HAP-1 (cell line): ENCODE results near the gene WSB1.
"Not testable (repeated sequence)": the region's sequence is repeated elsewhere in the genome, so short reads cannot be mapped to it uniquely, and the experiment has no call there.

ENCODE experiments used
- DNase-seq, 2 experiments: peaks; one replicate each; pipeline ENCODE4 v3.0.0-alpha.2; 2016 to 2020; ENCODE audit warnings: low spot score in 2 of 2
- H3K27me3 ChIP-seq: fragments of 250-450 bp; sonication (Bioruptor Pico); 2 replicates; pipeline ENCODE4 v1.5.1; 2020; ENCODE audit warnings: low read depth, mild to moderate bottlenecking, moderate library complexity
- H3K36me3 ChIP-seq: fragments of 250-450 bp; sonication (Bioruptor Pico); replicated peaks from 2 replicates; pipeline ENCODE4 v1.5.1; 2020; ENCODE audit warnings: mild to moderate bottlenecking
- H3K4me1 ChIP-seq: fragments of 250-450 bp; sonication (Bioruptor Pico); 2 replicates; pipeline ENCODE4 v1.5.1; 2020; ENCODE audit warnings: mild to moderate bottlenecking
- H3K4me3 ChIP-seq: fragments of 250-450 bp; sonication (Bioruptor Pico); 2 replicates; pipeline ENCODE4 v1.5.1; 2020; ENCODE audit warnings: mild to moderate bottlenecking, moderate library complexity
- H3K9me3 ChIP-seq: fragments of 250-450 bp; sonication (Bioruptor Pico); 2 replicates; pipeline ENCODE4 v1.5.1; 2020; ENCODE audit warnings: mild to moderate bottlenecking, moderate library complexity
- in situ Hi-C: fragments of 300-500 bp; cut with MboI; formaldehyde crosslinking; loops from 3 replicates; pipeline ENCODE4 v1.14.3; 2020; ENCODE audit warnings: low sequenced_read_pairs, inconsistent platforms, mixed read lengths

Gene WSB1

GRCh38 chr17:27264068-27264812 is 29.7 kb upstream of the WSB1 start:
- in situ Hi-C loops, result no loop called here
- DNase-seq, result no peak
- Histone ChIP-seq H3K36me3 (no peaks in the 10 kb centered on the region), H3K4me1 (no peaks in the 10 kb centered on the region), H3K27me3 (0 out of 2 replicates have a peak, but pooled peaks cover 2% of the 10 kb centered on the region), H3K9me3 (no peaks in the 10 kb centered on the region), H3K4me3 (no peak overlapping the region)

DNA sequence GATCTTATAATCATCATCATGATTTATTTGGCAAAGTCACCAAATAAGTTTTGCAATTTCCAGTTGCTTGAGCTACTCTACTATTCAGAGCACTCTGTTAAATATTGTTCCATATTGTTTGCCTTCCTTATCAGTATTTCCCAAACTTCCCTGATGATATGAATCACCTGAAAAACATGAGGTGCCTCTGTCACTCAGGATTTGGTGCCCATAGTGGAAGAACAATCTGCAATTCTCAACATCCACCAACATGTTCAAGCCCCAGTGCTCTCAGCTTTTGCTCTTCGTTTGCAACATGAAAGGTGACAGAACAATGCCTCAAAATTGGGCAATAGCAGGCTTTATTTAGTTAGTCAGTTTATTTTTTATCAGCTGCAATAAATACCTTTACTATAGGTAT is 28.6 kb upstream of the WSB1 start:
- Histone ChIP-seq H3K27me3 (0 out of 2 replicates have a peak, but pooled peaks cover 2% of the 10 kb centered on the region), H3K36me3 (no peaks in the 10 kb centered on the region), H3K4me1 (no peaks in the 10 kb centered on the region), H3K4me3 (no peak overlapping the region), H3K9me3 (no peaks in the 10 kb centered on the region)
- no peak for DNase-seq
- in situ Hi-C loops, result no loop called here

GRCh38 chr17:27266228-27266627 is 27.7 kb upstream of the WSB1 start:
- in situ Hi-C loops, result no loop called here
- no peak for DNase-seq
- Histone ChIP-seq H3K4me1 (no peaks in the 10 kb centered on the region), H3K36me3 (no peaks in the 10 kb centered on the region), H3K9me3 (no peaks in the 10 kb centered on the region), H3K27me3 (0 out of 2 replicates have a peak, but pooled peaks cover 2% of the 10 kb centered on the region), H3K4me3 (no peak overlapping the region)

DNA sequence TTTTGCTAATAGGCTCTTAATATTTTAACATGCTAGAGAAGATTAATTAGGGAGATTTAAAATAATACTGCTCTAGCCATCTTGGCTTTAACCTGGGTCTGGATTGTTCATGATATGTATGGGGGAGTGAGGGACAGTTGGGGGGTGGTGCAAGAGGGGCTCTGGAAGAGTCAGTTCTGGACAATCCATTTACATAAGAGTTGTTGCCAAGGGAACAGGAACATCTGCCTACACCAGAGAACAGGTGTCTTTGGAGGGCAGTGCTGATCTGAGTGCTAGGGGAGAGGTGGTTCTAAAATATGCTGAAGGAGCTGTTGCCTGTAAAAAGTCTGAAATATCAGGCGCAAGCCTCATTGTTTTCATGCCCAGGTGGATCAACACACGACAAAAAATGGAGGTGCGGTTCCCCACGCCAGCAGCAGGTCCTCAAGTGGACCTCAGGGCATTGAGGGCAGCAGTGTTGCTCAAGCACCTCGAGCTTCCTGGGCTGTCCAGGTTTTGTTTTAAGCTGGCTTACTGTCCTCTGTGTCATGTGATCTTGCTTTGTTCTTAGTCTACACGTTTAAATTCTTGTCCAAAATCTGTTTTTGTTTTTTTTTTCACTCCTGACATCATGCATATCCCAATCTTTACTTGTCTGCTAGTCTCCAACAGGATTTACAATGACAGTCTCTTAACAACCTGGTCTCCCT is 25.4 kb upstream of the WSB1 start:
- Histone ChIP-seq H3K9me3 (no peaks in the 10 kb centered on the region), H3K27me3 (0 out of 2 replicates have a peak, but pooled peaks cover 2% of the 10 kb centered on the region), H3K4me1 (no peaks in the 10 kb centered on the region), H3K4me3 (no peak overlapping the region), H3K36me3 (no peaks in the 10 kb centered on the region)
- in situ Hi-C loops, result no loop called here
- no peak for DNase-seq

DNA sequence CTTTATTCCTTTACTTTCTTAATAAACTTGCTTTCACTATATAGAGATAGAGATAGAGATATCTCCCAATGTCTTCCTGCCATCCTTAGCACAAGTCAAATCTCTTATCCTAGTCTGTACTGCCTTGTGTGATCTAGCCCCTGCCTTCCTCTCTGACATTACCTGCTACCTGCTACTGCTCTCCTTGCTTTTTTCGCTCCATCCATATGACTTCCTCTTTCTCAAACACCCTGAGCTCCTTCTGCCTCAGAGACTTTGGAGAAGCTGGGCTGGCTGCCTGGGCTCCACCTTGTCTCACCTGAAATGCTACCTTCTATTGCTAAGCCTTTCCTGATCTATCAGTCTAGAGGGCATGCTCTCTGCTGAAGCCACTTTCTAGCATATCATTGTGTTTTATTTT is 24.7 kb upstream of the WSB1 start:
- no peak overlapping the region for H3K4me3 ChIP-seq
- no peak for DNase-seq
- H3K27me3 ChIP-seq, result 0 out of 2 replicates have a peak, but pooled peaks cover 2% of the 10 kb centered on the region
- no peaks in the 10 kb centered on the region for H3K36me3 ChIP-seq
- no peaks in the 10 kb centered on the region for H3K4me1 ChIP-seq
- H3K9me3 ChIP-seq, result no peaks in the 10 kb centered on the region
- in situ Hi-C loops, result no loop called here

- H3K9me3 ChIP-seq, result no peaks in the 10 kb centered on the region
- no peaks in the 10 kb centered on the region for H3K4me1 ChIP-seq
- in situ Hi-C loops, result no loop called here
- 0 out of 2 replicates have a peak, but pooled peaks cover 2% of the 10 kb centered on the region for H3K27me3 ChIP-seq
- H3K4me3 ChIP-seq, result no peak overlapping the region
- no peaks in the 10 kb centered on the region for H3K36me3 ChIP-seq
- DNase-seq, result no peak
These were observed 23.9 kb upstream of the WSB1 start for GRCh38 chr17:27269974-27270373.

GRCh38 chr17:27276653-27277156 is 17.2 kb upstream of the WSB1 start:
- in situ Hi-C loops, result no loop called here
- DNase-seq, result peak; percentile 82 to 86

GRCh38 chr17:27279132-27279531 is 14.8 kb upstream of the WSB1 start:
- DNase-seq, H3K4me3 ChIP-seq, in situ Hi-C loops, H3K36me3 ChIP-seq, H3K9me3 ChIP-seq, H3K4me1 ChIP-seq, H3K27me3 ChIP-seq: not testable (repeated sequence)

More at GRCh38 chr17:27276653-27277156, 17.2 kb upstream of the WSB1 start:
- Histone ChIP-seq H3K4me1 (peaks cover 6% of the 10 kb centered on the region), H3K9me3 (no peaks in the 10 kb centered on the region), H3K27me3 (no peaks in the 10 kb centered on the region), H3K36me3 (no peaks in the 10 kb centered on the region), H3K4me3 (peak overlapping the region; percentile 19)

DNA sequence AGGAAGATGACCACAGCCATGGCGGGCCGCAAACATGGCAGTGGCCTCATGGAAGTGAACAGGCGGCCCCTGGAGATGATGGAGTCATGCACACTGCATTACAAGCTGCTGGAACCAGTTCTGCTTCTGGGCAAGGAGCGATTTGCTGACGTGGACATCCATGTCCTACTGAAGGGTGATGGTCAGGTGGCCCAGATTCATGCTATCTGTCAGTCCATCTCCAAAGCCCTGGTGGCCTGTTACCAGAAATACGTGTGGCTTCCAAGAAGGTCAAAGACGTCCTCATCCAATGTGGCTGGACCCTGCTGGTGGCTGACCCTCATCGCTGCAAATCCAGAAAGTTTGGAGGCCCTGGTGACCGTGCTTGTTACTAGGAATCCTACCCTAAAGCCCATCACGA is 13.4 kb upstream of the WSB1 start:
- Histone ChIP-seq H3K27me3 (no peaks in the 10 kb centered on the region), H3K4me3 (no peak overlapping the region), H3K9me3 (no peaks in the 10 kb centered on the region), H3K36me3 (no peaks in the 10 kb centered on the region), H3K4me1 (peaks cover 6% of the 10 kb centered on the region)
- no peak for DNase-seq
- in situ Hi-C loops, result no loop called here

- in situ Hi-C loops, result no loop called here
- Histone ChIP-seq H3K4me3 (no peak overlapping the region), H3K27me3 (no peaks in the 10 kb centered on the region), H3K9me3 (no peaks in the 10 kb centered on the region), H3K36me3 (no peaks in the 10 kb centered on the region), H3K4me1 (peaks cover 6% of the 10 kb centered on the region)
- DNase-seq, result no peak
These were observed 12.5 kb upstream of the WSB1 start for GRCh38 chr17:27281438-27281837.

- DNase-seq, result no peak
- H3K4me3 ChIP-seq, result no peak overlapping the region
- no peaks in the 10 kb centered on the region for H3K36me3 ChIP-seq
- H3K4me1 ChIP-seq, result peaks cover under 1% of the 10 kb centered on the region; the same call in 1 of the 2 replicates
- H3K9me3 ChIP-seq, result no peaks in the 10 kb centered on the region
- in situ Hi-C loops, result no loop called here
- no peaks in the 10 kb centered on the region for H3K27me3 ChIP-seq
These were observed 11.8 kb upstream of the WSB1 start for GRCh38 chr17:27282054-27282551.

DNA sequence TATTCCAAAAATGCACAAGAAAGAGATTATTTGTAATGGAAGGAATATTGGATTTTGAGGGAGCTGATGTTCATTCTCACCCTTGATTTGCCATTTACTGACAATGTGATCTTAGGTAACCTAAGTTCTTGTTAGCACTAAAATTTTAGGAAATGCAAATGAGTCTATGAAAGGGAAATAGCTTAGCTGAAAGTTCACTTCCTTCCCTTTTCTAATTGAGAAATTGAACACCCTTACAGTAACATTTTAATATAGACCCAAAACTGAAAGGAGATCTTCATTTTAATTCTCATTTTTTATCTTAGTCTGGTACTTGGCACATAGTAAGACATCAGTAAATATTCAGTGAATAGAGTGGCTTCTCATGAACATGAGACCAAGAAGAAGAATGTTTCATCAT is 10.9 kb upstream of the WSB1 start:
- no peaks in the 10 kb centered on the region for H3K36me3 ChIP-seq
- H3K4me3 ChIP-seq, result no peak overlapping the region
- in situ Hi-C loops, result no loop called here
- no peaks in the 10 kb centered on the region for H3K27me3 ChIP-seq
- H3K9me3 ChIP-seq, result no peaks in the 10 kb centered on the region
- DNase-seq, result no peak
- H3K4me1 ChIP-seq, result no peaks in the 10 kb centered on the region

- in situ Hi-C loops, result no loop called here
- no peak for DNase-seq
- H3K4me1 ChIP-seq, result no peaks in the 10 kb centered on the region
- H3K9me3 ChIP-seq, result no peaks in the 10 kb centered on the region
- H3K36me3 ChIP-seq, result no peaks in the 10 kb centered on the region
- no peaks in the 10 kb centered on the region for H3K27me3 ChIP-seq
- H3K4me3 ChIP-seq, result no peak overlapping the region
These were observed 10.2 kb upstream of the WSB1 start for GRCh38 chr17:27283751-27284150.

- Histone ChIP-seq H3K27me3 (no peaks in the 10 kb centered on the region), H3K9me3 (no peaks in the 10 kb centered on the region), H3K4me1 (no peaks in the 10 kb centered on the region), H3K36me3 (no peaks in the 10 kb centered on the region), H3K4me3 (no peak overlapping the region)
- in situ Hi-C loops, result no loop called here
- no peak for DNase-seq
These were observed 9.0 kb upstream of the WSB1 start for GRCh38 chr17:27284811-27285415.
